Panc1 (cell line): ENCODE results near the gene CNTLN. TPM values are rescaled to one million over a fixed set of nuclear protein-coding genes. Genes with fewer than 3 reads are reported as not detected.

Source experiments
- ATAC-seq: fragments of 200-7000 bp; cut with Tn5 transposase; 2 replicates; pipeline ENCODE4 v1.9.1; 2020; ENCODE audit warnings: mild to moderate bottlenecking, moderate library complexity
- BruUV-seq: library from RNA; stranded (reverse); fragments of 400-500 nt; replicated peaks from 2 replicates; lab custom pipeline; 2021; lab: Mats Ljungman, UMichigan
- CTCF ChIA-PET: fragments of 300-600 bp; sonication (Branson Sonifier 250); formaldehyde crosslinking; loops from one replicate; lab custom pipeline; 2022; ENCODE audit warnings: antibody characterized with exemption; lab: Charles Lee
- POLR2A ChIA-PET: fragments of 300-600 bp; sonication (Branson Sonifier 250); formaldehyde crosslinking; loops from one replicate; lab custom pipeline; 2022; ENCODE audit warnings: antibody characterized with exemption; lab: Charles Lee
- DNase-seq: peaks from one replicate; pipeline ENCODE4 v3.0.0-alpha.2; 2010; ENCODE audit warnings: low read depth, low spot score
- H3K27ac ChIP-seq: 2 replicates; pipeline ENCODE4 v1.5.1; 2011; ENCODE audit warnings: mild to moderate bottlenecking, low read length, inconsistent platforms
- H3K27me3 ChIP-seq: fragments of 200-500 bp; sonication (Bioruptor generic); 2 replicates; pipeline ENCODE4 v1.6.0; 2014; ENCODE audit warnings: low read length, inconsistent platforms; ENCODE audit not compliant: control insufficient read depth, insufficient read depth
- H3K36me3 ChIP-seq: fragments of 200-500 bp; sonication (Bioruptor generic); 2 replicates; pipeline ENCODE4 v1.5.1; 2014; ENCODE audit warnings: inconsistent platforms, mild to moderate bottlenecking, low read length, moderate library complexity; ENCODE audit not compliant: control insufficient read depth, insufficient read depth
- H3K4me1 ChIP-seq: 2 replicates; pipeline ENCODE4 v1.5.1; 2011; ENCODE audit warnings: inconsistent platforms, mild to moderate bottlenecking, low read length, moderate library complexity; ENCODE audit not compliant: control insufficient read depth, insufficient read depth
- H3K4me3 ChIP-seq, 2 experiments: 2 replicates each; pipeline ENCODE4 v1.5.1; 2011 to 2012; ENCODE audit warnings: low read depth in 2 of 2, low read length in 2 of 2, mild to moderate bottlenecking in 2 of 2, inconsistent platforms in 1 of 2, moderate library complexity in 1 of 2
- H3K9me3 ChIP-seq: fragments of 200-500 bp; sonication (Bioruptor generic); 2 replicates; pipeline ENCODE4 v1.5.1; 2014; ENCODE audit warnings: low read depth, mild to moderate bottlenecking, inconsistent platforms, low read length, moderate library complexity; ENCODE audit not compliant: control insufficient read depth, insufficient read depth
- POLR2AphosphoS5 ChIP-seq: IDR thresholded peaks from 2 replicates; pipeline ENCODE4 v1.6.1; 2012; ENCODE audit warnings: mild to moderate bottlenecking, low read depth, low read length, moderate library complexity
- REST ChIP-seq, 2 experiments: IDR thresholded peaks; 2 replicates each; pipeline ENCODE4 v1.6.1; 2011 to 2012; ENCODE audit warnings: low read depth in 2 of 2, control low read depth in 1 of 2, low read length in 1 of 2, mild to moderate bottlenecking in 1 of 2, moderate library complexity in 1 of 2; ENCODE audit not compliant: insufficient read depth in 1 of 2
- SIN3A ChIP-seq: IDR thresholded peaks from 2 replicates; pipeline ENCODE4 v1.6.1; 2012; ENCODE audit warnings: low read depth, mild to moderate bottlenecking, low read length, moderate library complexity, borderline replicate concordance; ENCODE audit not compliant: insufficient read depth
- TCF7L2 ChIP-seq: IDR thresholded peaks from 2 replicates; pipeline ENCODE4 v1.6.1; 2011; ENCODE audit warnings: mild to moderate bottlenecking, low read depth, low read length, inconsistent platforms
- in situ Hi-C: cut with HindIII; loops from 2 replicates; pipeline ENCODE4 v1.10.0; 2016; ENCODE audit warnings: low sequenced_read_pairs, low pct_unique_long_range_greater_than_20kb
- intact Hi-C: fragments of 100-400 bp; cut with micrococcal nuclease; formaldehyde crosslinking; loops from one replicate; pipeline ENCODE4 v1.10.0; 2022; ENCODE audit not compliant: unreplicated experiment
- total RNA-seq: library from RNA; stranded (reverse); gene quantifications from one replicate; pipeline ENCODE4 v1.2.1, GENCODE V29; 2021; ENCODE audit not compliant: unreplicated experiment
- TF ChIP-seq, protein P1 (sequence below): fragments of 450-650 bp; IDR thresholded peaks from 2 replicates; pipeline ENCODE4 v1.5.1; 2017; ENCODE audit warnings: mild to moderate bottlenecking

CNTLN gene
- total RNA-seq, 1 experiment from 2014 or later = not detected

DNA sequence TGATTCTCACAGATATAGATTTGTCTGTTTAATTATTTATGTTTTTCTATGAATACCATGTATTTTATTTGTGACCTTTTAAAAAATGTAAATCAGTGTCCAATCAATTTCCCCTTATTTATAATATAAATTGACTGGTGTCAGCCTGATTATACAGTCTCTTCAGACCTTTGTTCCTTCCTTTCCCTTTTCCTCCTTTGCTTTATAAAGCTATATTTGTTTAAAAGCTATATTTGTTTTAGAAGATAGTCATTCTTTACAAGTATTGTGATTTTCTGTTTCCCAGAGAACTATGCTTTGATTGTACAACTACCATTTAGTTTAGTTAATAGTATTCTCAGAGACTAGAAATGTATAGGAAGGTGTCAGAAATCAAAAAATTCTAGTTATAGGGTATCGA lies 90.6 kb downstream of the CNTLN start:
- Histone ChIP-seq H3K9me3 (no peaks in the 10 kb centered on the region), H3K27ac (no peak overlapping the region), H3K36me3 (no peaks in the 10 kb centered on the region), H3K4me3 (no peak overlapping the region), H3K27me3 (no peaks in the 10 kb centered on the region), H3K4me1 (no peaks in the 10 kb centered on the region)
- intact Hi-C loops (no loop called here), in situ Hi-C loops (no loop called here)
- CTCF ChIA-PET = no interaction called here
- no TSS peak for BruUV-seq
- no peak for DNase-seq
- ATAC-seq = no peak
- POLR2A ChIA-PET = no interaction called here
- TF ChIP-seq POLR2AphosphoS5 (no peak), SIN3A (no peak), TCF7L2 (no peak), REST (IDR thresholded peaks at IDR 0.05; ENCODE audit: insufficient read depth in 1 of 2, low read depth in 2 of 2, low read length in 1 of 2) (no peak)
- TF ChIP-seq, protein P1, sequence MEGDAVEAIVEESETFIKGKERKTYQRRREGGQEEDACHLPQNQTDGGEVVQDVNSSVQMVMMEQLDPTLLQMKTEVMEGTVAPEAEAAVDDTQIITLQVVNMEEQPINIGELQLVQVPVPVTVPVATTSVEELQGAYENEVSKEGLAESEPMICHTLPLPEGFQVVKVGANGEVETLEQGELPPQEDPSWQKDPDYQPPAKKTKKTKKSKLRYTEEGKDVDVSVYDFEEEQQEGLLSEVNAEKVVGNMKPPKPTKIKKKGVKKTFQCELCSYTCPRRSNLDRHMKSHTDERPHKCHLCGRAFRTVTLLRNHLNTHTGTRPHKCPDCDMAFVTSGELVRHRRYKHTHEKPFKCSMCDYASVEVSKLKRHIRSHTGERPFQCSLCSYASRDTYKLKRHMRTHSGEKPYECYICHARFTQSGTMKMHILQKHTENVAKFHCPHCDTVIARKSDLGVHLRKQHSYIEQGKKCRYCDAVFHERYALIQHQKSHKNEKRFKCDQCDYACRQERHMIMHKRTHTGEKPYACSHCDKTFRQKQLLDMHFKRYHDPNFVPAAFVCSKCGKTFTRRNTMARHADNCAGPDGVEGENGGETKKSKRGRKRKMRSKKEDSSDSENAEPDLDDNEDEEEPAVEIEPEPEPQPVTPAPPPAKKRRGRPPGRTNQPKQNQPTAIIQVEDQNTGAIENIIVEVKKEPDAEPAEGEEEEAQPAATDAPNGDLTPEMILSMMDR = no peak

GRCh38 chr9:17229945-17230560 lies 95.2 kb downstream of the CNTLN start:
- POLR2A ChIA-PET = no interaction called here
- ATAC-seq (no peak), DNase-seq (no peak)
- no peaks in the 10 kb centered on the region for H3K27me3 ChIP-seq
- no peaks in the 10 kb centered on the region for H3K9me3 ChIP-seq
- CTCF ChIA-PET = no interaction called here
- in situ Hi-C loops (no loop called here), intact Hi-C loops (no loop called here)
- no peaks in the 10 kb centered on the region for H3K4me1 ChIP-seq
- H3K36me3 ChIP-seq = no peaks in the 10 kb centered on the region
- no peak overlapping the region for H3K27ac ChIP-seq
- TF ChIP-seq, protein P1 = no peak
- TF ChIP-seq POLR2AphosphoS5 (no peak), SIN3A (no peak), REST (IDR thresholded peaks at IDR 0.05; ENCODE audit: insufficient read depth in 1 of 2, low read depth in 2 of 2, low read length in 1 of 2) (no peak), TCF7L2 (no peak)
- no TSS peak for BruUV-seq
- no peak overlapping the region for H3K4me3 ChIP-seq
